Measurements from ENCODE around the gene LOXL1. TPM values are rescaled to one million over a fixed set of nuclear protein-coding genes. Genes with fewer than 3 reads are reported as not detected.

The LOXL1 gene
- total and polyA plus RNA-seq, 4 donors, result 0.67 to 2.0 (median 1.4) TPM; not detected in 1

- peaks cover 9 to 57% (median 38%) of the 10 kb centered on the region in 4 donors for H3K4me1 ChIP-seq (ENCODE audit: control insufficient read depth in 4 of 4, insufficient read depth in 4 of 4, low read length in 3 of 4)
- peak within 1 kb of the TSS; percentile 63 to 98 (median 93) for H3K4me3 ChIP-seq (ENCODE audit: low read depth in 1 of 3, low read length in 3 of 3)
- peak within 1 kb of the TSS; percentile 86 to 95 for H3K27ac ChIP-seq (ENCODE audit: low read depth in 1 of 2, low read length in 2 of 2)
- DNase-seq (ENCODE audit: low spot score), result peak; percentile 92
- H3K9me3 ChIP-seq (ENCODE audit: control insufficient read depth in 4 of 4, low read length in 3 of 4), result no peaks in the 10 kb centered on the region
- TF ChIP-seq JUND (IDR thresholded peaks at IDR 0.05), result peak in 1 of 2 donors; percentile 54
- TF ChIP-seq HNF4A (conservative IDR thresholded peaks at IDR 0.05), result peak; percentile 40 to 61
- peak; percentile 32 for TF ChIP-seq FOXA1 (IDR thresholded peaks at IDR 0.05)
- no peak for TF ChIP-seq FOXA2 (IDR thresholded peaks at IDR 0.05)
- peak in 1 of 2 donors; percentile 24 for TF ChIP-seq RAD21 (IDR thresholded peaks at IDR 0.05)
- TF ChIP-seq RXRA (IDR thresholded peaks at IDR 0.05), result peak; percentile 39 to 54
- no peak for TF ChIP-seq ZBTB33 (IDR thresholded peaks at IDR 0.05)
- TF ChIP-seq EGR1 (IDR thresholded peaks at IDR 0.05; ENCODE audit: low read depth in 2 of 2), result peak in 1 of 2 donors; percentile 41
- peak; percentile 92 for TF ChIP-seq REST (IDR thresholded peaks at IDR 0.05)
- peak; percentile 29 to 86 for TF ChIP-seq GABPA (IDR thresholded peaks at IDR 0.05 in 1 of 2, conservative IDR thresholded peaks at IDR 0.05 in 1 of 2)
- peak; percentile 77 for TF ChIP-seq SP1 (IDR thresholded peaks at IDR 0.05)
- TF ChIP-seq HNF4G (IDR thresholded peaks at IDR 0.05), result no peak
- no peak for TF ChIP-seq CTCF (IDR thresholded peaks at IDR 0.05; ENCODE audit: low read depth, low read length, missing input control)
- no peak for TF ChIP-seq ATF3 (IDR thresholded peaks at IDR 0.05)
- peak; percentile 54 for TF ChIP-seq MAX (IDR thresholded peaks at IDR 0.05)
- TF ChIP-seq TAF1 (conservative IDR thresholded peaks at IDR 0.05), result peak; percentile 53
- peak; percentile 50 for TF ChIP-seq NR2F2 (IDR thresholded peaks at IDR 0.05)
- peak; percentile 67 for TF ChIP-seq YY1 (IDR thresholded peaks at IDR 0.05)
- under 1% methylated on average over 27 of the region's 27 CpGs for WGBS
- peaks cover 0 to 11% (median 7%) of the 10 kb centered on the region in 4 donors for H3K36me3 ChIP-seq (ENCODE audit: control insufficient read depth in 4 of 4, insufficient read depth in 3 of 4, low read depth in 1 of 4, low read length in 3 of 4)
- no peaks in the 10 kb centered on the region for H3K27me3 ChIP-seq (ENCODE audit: control insufficient read depth in 4 of 4, insufficient read depth in 4 of 4, low read length in 3 of 4)
- peak within 1 kb of the TSS; percentile 49 to 97 for H3K9ac ChIP-seq (ENCODE audit: low read depth in 1 of 2, low read length in 2 of 2)
Measured at GRCh38 chr15:73994413-73994883, 68.2 kb downstream of the LOXL1 start, which contains the start of gene PML. Gene PML (plus strand): TSS chr15:73994716. CDS start chr15:73994813, 97 bp downstream.

Data from liver (tissue), 9 donors.